HepG2 (cell line): ENCODE measurements around the gene PRELP.

Experiments used
- CBFB ChIP-seq: sonication (generic); formaldehyde crosslinking; IDR thresholded peaks from 2 replicates; pipeline ENCODE4 v1.4.0; 2020; ENCODE audit warnings: missing genetic modification reagents
- SIX4 ChIP-seq: sonication (generic); formaldehyde crosslinking; IDR thresholded peaks from 2 replicates; pipeline ENCODE4 v1.4.0; 2020; ENCODE audit warnings: missing genetic modification reagents
- SRSF4 ChIP-seq: fragments of 200-400 bp; formaldehyde crosslinking; IDR thresholded peaks from one replicate; pipeline ENCODE4 v1.6.1; 2018; ENCODE audit warnings: mild to moderate bottlenecking, low read depth, low read length, moderate library complexity; ENCODE audit not compliant: poor library complexity, severe bottlenecking

GRCh38 chr1:203467550-203467921 lies 8.1 kb upstream of the PRELP start:
- TF ChIP-seq CBFB (CRISPR knock-in tag) (no peak), SIX4 (CRISPR knock-in tag) (no peak), SRSF4 (no peak)
